ENCODE measurements around the gene KCNC1. TPM values are rescaled to one million over a fixed set of nuclear protein-coding genes. Genes with fewer than 3 reads are reported as not detected.
A peak's percentile ranks its signal among the peaks of the same experiment; 100 is the strongest.

KCNC1 gene
- total and polyA plus RNA-seq, 2 of the 4 experiments (the other 2 are of a cell fraction): 0.03 TPM; not detected in 1

GRCh38 chr11:17827006-17827405 is 92.4 kb downstream of the KCNC1 start:
- in situ Hi-C loops (cut with MboI; ENCODE audit: low sequenced_read_pairs) (no loop called here), dilution Hi-C loops (cut with HindIII; ENCODE audit: low sequenced_read_pairs, unreplicated experiment) (no loop called here), intact Hi-C loops (cut with micrococcal nuclease) (loop anchor here (10.0 kb wide), 1 partner anchor 58 kb away; no protein-coding TSS in a partner anchor)
- no peak for ATAC-seq (ENCODE audit: low read depth)
- Histone ChIP-seq H3K27ac (ENCODE audit: insufficient read depth, low read length) (no peak overlapping the region), H3K4me3 (ENCODE audit: insufficient read depth, low read depth, low read length) (no peak overlapping the region), H2AK9ac (replicated peaks; ENCODE audit: low read depth, low read length, poor library complexity) (no peak overlapping the region), H2BK120ac (ENCODE audit: low read depth, low read length) (no peak overlapping the region), H4K8ac (ENCODE audit: low read depth in 2 of 2, low read length in 2 of 2) (no peak overlapping the region), H4K91ac (ENCODE audit: insufficient read depth, low read depth, low read length) (no peak overlapping the region), H3K23ac (ENCODE audit: low read depth, low read length) (no peak overlapping the region), H3K79me1 (ENCODE audit: low read depth in 1 of 2, low read length in 2 of 2) (no peaks in the 10 kb centered on the region), H3K9me3 (ENCODE audit: control insufficient read depth, insufficient read depth, low read length) (no peaks in the 10 kb centered on the region), H4K5ac (ENCODE audit: low read depth, low read length) (no peak overlapping the region), H2AK5ac (ENCODE audit: low read depth, low read length) (no peak overlapping the region), H3K18ac (ENCODE audit: low read depth, low read length) (no peak overlapping the region), H3K4me1 (ENCODE audit: control insufficient read depth, insufficient read depth, low read length) (peaks cover 10% of the 10 kb centered on the region), H2BK20ac (ENCODE audit: low read depth, low read length) (no peak overlapping the region), H3K9ac (ENCODE audit: low read depth, low read length) (no peak overlapping the region), H3K4me2 (ENCODE audit: low read depth, low read length) (no peak overlapping the region), H3K36me3 (ENCODE audit: control insufficient read depth, insufficient read depth, low read length) (no peaks in the 10 kb centered on the region), H3K9me1 (ENCODE audit: insufficient read depth, low read length) (peaks cover 6% of the 10 kb centered on the region; the same call in 1 of the 2 replicates), H2AFZ (replicated peaks; ENCODE audit: low read length, poor library complexity) (no peak overlapping the region), H2BK15ac (ENCODE audit: low read depth, low read length) (no peak overlapping the region), H4K20me1 (ENCODE audit: insufficient read depth, low read length) (peaks cover 3% of the 10 kb centered on the region; the same call in 1 of the 2 replicates), H3K27me3 (ENCODE audit: control insufficient read depth, insufficient read depth, low read length) (no peaks in the 10 kb centered on the region), H3K14ac (replicated peaks; ENCODE audit: low read depth, low read length) (no peak overlapping the region), H3K4ac (ENCODE audit: low read depth, low read length) (no peak overlapping the region), H3K56ac (ENCODE audit: extremely low read depth, insufficient read depth, low read length) (no peak overlapping the region), H2BK5ac (ENCODE audit: low read depth, low read length, poor library complexity, severe bottlenecking) (no peak overlapping the region)
- CTCF ChIA-PET: interaction anchor here (0.5 to 1.5 kb wide), 5 partner anchors 9 to 151 kb away, joined by 3 read pairs; no protein-coding TSS in a partner anchor
- no CpG with 5 or more reads among the region's 5 CpGs for WGBS, 2 experiments (ENCODE audit: extremely low coverage in 2 of 2, insufficient read length in 1 of 2)
- POLR2A ChIA-PET (ENCODE audit: unreplicated experiment): no interaction called here
- no peak for DNase-seq
- BruUV-seq (replicated peaks): no TSS peak
- TF ChIP-seq CTCF (conservative IDR thresholded peaks at IDR 0.05; ENCODE audit: low read depth, low read length) (peak; percentile 24; the same call in 1 of the 2 replicates), MAZ (IDR thresholded peaks at IDR 0.05; ENCODE audit: borderline replicate concordance, low read depth, low read length) (no peak), RAD21 (IDR thresholded peaks at IDR 0.05; ENCODE audit: low read length) (0 out of 2 replicates have a peak, but pooled peaks have one; percentile 4)
